Breast epithelium (tissue), 3 donors: ENCODE results near the gene TCHP.

Source experiments
- CTCF ChIP-seq, 3 donors: fragments of 450-650 bp; IDR thresholded peaks; one replicate each; pipeline ENCODE4 v1.5.1; 2016 to 2017; ENCODE audit warnings: antibody characterized with exemption in 3 of 3, mild to moderate bottlenecking in 3 of 3, moderate library complexity in 3 of 3
- POLR2A ChIP-seq: fragments of 450-650 bp; IDR thresholded peaks from one replicate; pipeline ENCODE4 v1.6.1; 2016; ENCODE audit warnings: antibody characterized with exemption, mild to moderate bottlenecking, moderate library complexity

- TF ChIP-seq POLR2A = no peak
- no peak for TF ChIP-seq CTCF (IDR thresholded peaks at IDR 0.05)
Observed at GRCh38 chr12:109905301-109905700, 5.2 kb downstream of the TCHP start.
